HepG2 (cell line): ENCODE data around the gene NLE1. TPM values are rescaled to one million over a fixed set of nuclear protein-coding genes. Genes with fewer than 3 reads are reported as not detected.

Experiments
- AGO1 ChIP-seq: fragments of 200-400 bp; formaldehyde crosslinking; IDR thresholded peaks from 2 replicates; pipeline ENCODE4 v1.6.1; 2017; ENCODE audit warnings: mild to moderate bottlenecking, low read depth, low read length, moderate library complexity; ENCODE audit not compliant: poor library complexity, severe bottlenecking
- ATF7-NPFF ChIP-seq: sonication (generic); formaldehyde crosslinking; IDR thresholded peaks from 2 replicates; pipeline ENCODE4 v1.8.1; 2023; ENCODE audit warnings: mild to moderate bottlenecking, low read depth, missing genetic modification reagents, moderate library complexity
- HDAC6 ChIP-seq: fragments of 200-600 bp; sonication (generic); IDR thresholded peaks from 2 replicates; pipeline ENCODE4 v1.7.0; 2017; ENCODE audit warnings: mild to moderate bottlenecking, antibody characterized with exemption, low read length, low read depth
- HOXA9 ChIP-seq: sonication (generic); formaldehyde crosslinking; IDR thresholded peaks from 2 replicates; pipeline ENCODE4 v1.8.1; 2022; ENCODE audit warnings: missing genetic modification reagents, mild to moderate bottlenecking, moderate library complexity, borderline replicate concordance
- KIAA2018 ChIP-seq: sonication (generic); formaldehyde crosslinking; IDR thresholded peaks from 2 replicates; pipeline ENCODE4 v1.5.0; 2020; ENCODE audit warnings: mild to moderate bottlenecking, missing genetic modification reagents, borderline replicate concordance
- NR2C2 ChIP-seq: sonication (generic); formaldehyde crosslinking; IDR thresholded peaks from 2 replicates; pipeline ENCODE4 v1.4.0; 2020; ENCODE audit warnings: missing genetic modification reagents, mild to moderate bottlenecking, moderate library complexity, borderline replicate concordance
- RELA ChIP-seq: sonication (generic); formaldehyde crosslinking; IDR thresholded peaks from 2 replicates; pipeline ENCODE4 v1.4.0; 2020; ENCODE audit warnings: missing genetic modification reagents
- REST ChIP-seq, 2 experiments: IDR thresholded peaks; 2 replicates each; pipeline ENCODE4 v1.6.1; 2011 to 2012; ENCODE audit warnings: low read length in 2 of 2, borderline replicate concordance in 1 of 2, low read depth in 1 of 2, mild to moderate bottlenecking in 1 of 2, moderate library complexity in 1 of 2
- SKIL ChIP-seq: sonication (generic); formaldehyde crosslinking; IDR thresholded peaks from 2 replicates; pipeline ENCODE4 v1.8.0; 2022; ENCODE audit warnings: missing genetic modification reagents, mild to moderate bottlenecking, moderate library complexity, borderline replicate concordance
- TAF1 ChIP-seq: sonication (generic); formaldehyde crosslinking; IDR thresholded peaks from 2 replicates; pipeline ENCODE4 v1.4.0; 2020; ENCODE audit warnings: missing genetic modification reagents
- ZNF446 ChIP-seq: sonication (generic); formaldehyde crosslinking; IDR thresholded peaks from 2 replicates; pipeline ENCODE4 v1.5.0; 2020; ENCODE audit warnings: mild to moderate bottlenecking, missing genetic modification reagents
- ZNF761 ChIP-seq: sonication (generic); formaldehyde crosslinking; conservative IDR thresholded peaks from 2 replicates; pipeline ENCODE4 v1.4.0; 2020; ENCODE audit warnings: mild to moderate bottlenecking, missing genetic modification reagents
- ZNF781 ChIP-seq: sonication (generic); formaldehyde crosslinking; IDR thresholded peaks from 2 replicates; pipeline ENCODE4 v1.5.1; 2020; ENCODE audit warnings: borderline replicate concordance, mild to moderate bottlenecking, missing genetic modification reagents; ENCODE audit errors: not compliant biosample characterization
- polyA plus RNA-seq, 8 experiments: library from polyadenylated mRNA; depleted of rRNA in 3 of 8; stranded (reverse) in 7 of 8; unstranded in 1 of 8; fragments of >200 nt; fragmentation: Illumina TruSeq in 4 of 8; extraction: Trizol in 4 of 8; gene quantifications; 2 replicates each; pipeline versions ENCODE4 v1.2.1 to v1.2.3, GENCODE V29; 2011 to 2016; ENCODE audit warnings: low read depth in 4 of 8, missing spikeins in 1 of 8, mixed read lengths in 1 of 8; ENCODE audit not compliant: insufficient read depth in 1 of 8
- total RNA-seq, 5 experiments: library from RNA; depleted of rRNA; stranded (reverse); fragments of >200 nt; fragmentation: Illumina TruSeq; extraction: Trizol; gene quantifications; 2 replicates each; pipeline ENCODE4 v1.2.3, GENCODE V29; 2016; ENCODE audit warnings: low read depth in 1 of 5

NLE1 gene
- total and polyA plus RNA-seq, 2 of the 13 experiments (the other 11 are each of a cell fraction or from before 2014, with no cell fraction given): 20.3 to 34.5 TPM

- TF ChIP-seq RELA (no peak), SKIL (CRISPR knock-in tag) (no peak), NR2C2 (CRISPR knock-in tag) (peak; percentile 74), REST (IDR thresholded peaks at IDR 0.05; ENCODE audit: borderline replicate concordance in 1 of 2, low read depth in 1 of 2, low read length in 2 of 2) (0 out of 4 replicates have a peak, but pooled peaks of 1 of the 2 experiments have one; percentile 5), ZNF781 (CRISPR knock-in tag) (peak; percentile 38), TAF1 (0 out of 2 replicates have a peak, but pooled peaks have one; percentile 35), AGO1 (no peak), KIAA2018 (CRISPR knock-in tag) (no peak), HDAC6 (no peak), ATF7-NPFF (CRISPR knock-in tag) (peak; percentile 78), HOXA9 (CRISPR knock-in tag) (no peak), ZNF761 (CRISPR knock-in tag) (0 out of 2 replicates have a peak, but pooled peaks have one; percentile 21), ZNF446 (CRISPR knock-in tag) (peak; percentile 86)
Observed at GRCh38 chr17:35119370-35120165, 22.5 kb downstream of the NLE1 start, which contains the start of gene RAD51D (continued).
